Stimulated activated CD8-positive, alpha-beta memory T cell treated with anti-CD3 and anti-CD28 coated beads, Interleukin-7, amount 100 ng/mL, for 4 hours (primary cell): Measurements from ENCODE around the gene CMPK1.
"Not testable (repeated sequence)": the region's sequence is repeated elsewhere in the genome, so short reads cannot be mapped to it uniquely, and the experiment has no call there.

ENCODE experiments used
- DNase-seq, 2 donors: peaks; one replicate each; pipeline ENCODE4 v3.0.0-alpha.2; 2020; ENCODE audit warnings: low read depth in 2 of 2

Gene CMPK1, protein sequence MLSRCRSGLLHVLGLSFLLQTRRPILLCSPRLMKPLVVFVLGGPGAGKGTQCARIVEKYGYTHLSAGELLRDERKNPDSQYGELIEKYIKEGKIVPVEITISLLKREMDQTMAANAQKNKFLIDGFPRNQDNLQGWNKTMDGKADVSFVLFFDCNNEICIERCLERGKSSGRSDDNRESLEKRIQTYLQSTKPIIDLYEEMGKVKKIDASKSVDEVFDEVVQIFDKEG

DNA sequence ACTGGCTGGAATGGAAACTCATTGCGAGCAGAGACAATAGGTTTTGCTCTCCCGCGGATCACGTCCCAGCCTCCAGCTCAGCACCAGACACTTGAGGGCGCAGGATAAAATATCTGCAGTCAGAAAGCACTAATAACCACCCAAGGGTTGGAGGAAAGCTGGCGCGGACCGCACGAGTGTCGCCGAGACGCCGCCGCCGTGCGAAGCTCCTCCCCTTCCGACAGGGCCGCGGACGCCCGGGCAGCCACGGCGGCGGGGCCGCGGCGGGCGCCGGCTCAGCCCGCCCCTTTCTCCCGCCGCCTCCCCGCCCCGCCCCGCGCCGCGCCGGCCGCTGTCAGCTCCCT, at the start of gene CMPK1:
TSS of gene CMPK1 (plus strand) at position 213 of the 344 bp plus-strand sequence. CDS start 156 bp downstream, outside the sequence.
- peak; percentile 65 to 78 for DNase-seq

- not testable (repeated sequence) for DNase-seq
Observed at GRCh38 chr1:47288116-47288515, 45.5 kb upstream of the CMPK1 start.

- DNase-seq: not testable (repeated sequence)
Observed at GRCh38 chr1:47294863-47295262, 38.7 kb upstream of the CMPK1 start.

DNA sequence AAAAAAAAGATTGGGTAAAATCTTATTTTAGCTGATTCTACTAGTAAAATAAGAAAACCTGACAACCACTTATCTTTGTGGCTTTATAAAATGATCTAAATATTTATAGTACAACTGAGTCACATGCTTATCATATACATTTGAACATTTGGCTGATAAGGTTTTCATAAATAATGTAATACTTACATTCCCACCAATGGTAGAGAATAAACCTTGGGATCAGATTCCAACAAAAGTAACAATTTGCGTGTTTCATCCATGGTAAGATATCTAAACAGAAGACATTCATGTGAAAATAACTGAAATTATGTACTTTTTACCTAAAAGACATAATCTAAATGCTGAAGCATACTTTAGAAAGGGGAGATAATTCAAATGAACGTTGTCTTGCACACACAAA, 38.0 kb upstream of the CMPK1 start:
- DNase-seq: no peak

DNA sequence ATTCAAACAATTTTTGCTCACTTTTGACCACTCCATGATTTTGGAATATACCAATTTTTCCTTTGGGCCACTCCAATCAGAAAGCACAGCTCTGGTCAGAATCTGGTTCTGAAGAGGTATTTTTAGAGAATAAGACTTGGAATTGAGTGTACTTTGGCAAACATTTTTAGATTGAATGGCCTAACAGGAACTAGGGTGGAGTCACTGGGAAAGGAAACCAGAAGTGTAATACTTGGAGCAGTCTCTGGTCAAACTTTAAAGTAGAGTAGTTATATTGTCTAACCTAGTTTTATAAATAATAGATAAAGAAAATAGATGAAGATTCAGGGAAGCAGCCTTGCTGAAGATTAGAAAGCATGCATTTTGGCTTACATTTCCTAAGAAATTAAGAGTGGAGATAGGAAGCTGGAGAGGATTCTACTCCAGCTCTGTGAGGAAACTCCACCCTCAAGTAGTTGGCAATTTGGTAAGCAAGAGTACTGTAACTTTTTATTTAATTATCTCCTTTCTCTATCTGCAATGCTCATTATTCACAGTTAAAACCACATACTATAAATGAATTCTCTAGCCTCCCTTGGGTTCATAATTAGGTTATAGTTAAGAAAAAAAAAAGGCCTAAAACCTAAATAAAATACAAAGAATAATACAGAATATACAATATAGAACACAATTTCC, 35.4 kb upstream of the CMPK1 start:
- no peak for DNase-seq

- no peak for DNase-seq
Observed at GRCh38 chr1:47302472-47302871, 31.1 kb upstream of the CMPK1 start.

DNA sequence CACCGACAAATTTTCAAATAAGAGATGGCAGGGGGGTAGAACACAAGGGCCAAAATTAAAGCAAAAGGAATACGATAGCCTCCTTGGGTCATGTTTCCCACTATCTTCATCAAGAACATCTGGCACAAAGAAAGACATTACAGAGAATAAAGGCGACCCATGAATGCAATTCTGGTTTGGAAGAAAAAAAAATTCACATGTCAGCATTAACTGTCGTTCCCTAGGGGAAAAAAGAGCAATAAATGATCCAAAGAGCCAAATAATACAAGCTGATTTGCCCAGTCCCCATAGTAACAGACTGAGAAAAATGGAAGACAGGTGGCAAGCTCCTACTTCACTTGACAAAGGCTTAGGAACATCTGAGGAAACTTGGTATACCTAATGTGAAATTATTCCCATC, 24.2 kb upstream of the CMPK1 start:
- DNase-seq: no peak

GRCh38 chr1:47313915-47314664, 19.5 kb upstream of the CMPK1 start, which contains the start of gene STIL:
Gene STIL, minus strand, starts transcription at chr1:47314147. Its CDS starts 3,828 bp downstream, at chr1:47310319.
- DNase-seq: peak; percentile 96

GRCh38 chr1:47317841-47318240, 15.7 kb upstream of the CMPK1 start:
- DNase-seq: no peak

- not testable (repeated sequence) for DNase-seq
Observed at GRCh38 chr1:47319968-47320367, 13.6 kb upstream of the CMPK1 start.

GRCh38 chr1:47323599-47324031, 10.0 kb upstream of the CMPK1 start:
- DNase-seq: no peak

GRCh38 chr1:47324682-47325081, 8.9 kb upstream of the CMPK1 start:
- no peak for DNase-seq

- no peak for DNase-seq
Observed at GRCh38 chr1:47325528-47325927, 8.1 kb upstream of the CMPK1 start.

GRCh38 chr1:47326271-47326670, 7.3 kb upstream of the CMPK1 start:
- no peak for DNase-seq

GRCh38 chr1:47328992-47329391, 4.6 kb upstream of the CMPK1 start:
- no peak for DNase-seq

DNA sequence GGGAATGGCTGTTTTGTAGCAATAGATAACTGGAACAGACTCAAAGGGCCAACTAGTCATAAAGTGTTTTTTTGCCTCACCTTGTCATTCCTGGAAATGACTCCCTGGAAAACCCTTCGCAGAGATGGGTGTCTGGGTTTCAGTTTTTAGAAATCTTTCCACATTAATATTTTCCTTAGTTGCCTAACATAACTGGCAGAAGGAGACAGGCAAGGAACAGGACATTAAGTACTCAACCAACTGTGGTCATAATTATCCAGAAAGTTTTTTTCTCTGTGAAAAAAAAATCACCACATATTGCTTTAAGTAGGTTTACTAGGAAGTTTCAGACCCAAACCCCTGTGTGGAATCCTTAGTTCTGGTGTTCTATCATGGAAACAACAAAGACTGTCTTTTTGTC, 3.4 kb upstream of the CMPK1 start:
- DNase-seq: no peak

DNA sequence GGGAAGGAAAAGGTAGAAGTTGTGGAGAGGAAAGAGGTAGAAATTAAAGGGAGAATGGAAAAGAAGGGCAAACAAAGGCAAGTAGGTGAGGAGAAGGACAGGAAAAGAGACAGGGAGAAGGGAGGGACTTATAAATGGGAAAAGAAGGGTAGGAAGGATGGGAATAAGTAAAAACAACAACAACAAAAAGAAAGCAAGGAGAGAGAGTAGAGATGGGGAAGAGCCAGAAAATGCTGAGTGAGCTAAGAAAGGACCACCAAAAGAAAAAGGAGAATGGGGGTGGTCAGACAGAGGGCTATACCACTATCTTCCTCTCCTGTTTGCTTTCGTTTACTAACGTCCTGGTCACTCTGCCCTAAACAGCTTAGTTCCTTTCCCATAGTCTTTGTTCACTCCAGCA, 1.7 kb upstream of the CMPK1 start:
- no peak for DNase-seq

GRCh38 chr1:47332779-47333577, 612 bp upstream of the CMPK1 start:
- DNase-seq: no peak

- peak; percentile 28 to 74 for DNase-seq
Observed at GRCh38 chr1:47333922-47334764, 553 bp downstream of the CMPK1 start.

DNA sequence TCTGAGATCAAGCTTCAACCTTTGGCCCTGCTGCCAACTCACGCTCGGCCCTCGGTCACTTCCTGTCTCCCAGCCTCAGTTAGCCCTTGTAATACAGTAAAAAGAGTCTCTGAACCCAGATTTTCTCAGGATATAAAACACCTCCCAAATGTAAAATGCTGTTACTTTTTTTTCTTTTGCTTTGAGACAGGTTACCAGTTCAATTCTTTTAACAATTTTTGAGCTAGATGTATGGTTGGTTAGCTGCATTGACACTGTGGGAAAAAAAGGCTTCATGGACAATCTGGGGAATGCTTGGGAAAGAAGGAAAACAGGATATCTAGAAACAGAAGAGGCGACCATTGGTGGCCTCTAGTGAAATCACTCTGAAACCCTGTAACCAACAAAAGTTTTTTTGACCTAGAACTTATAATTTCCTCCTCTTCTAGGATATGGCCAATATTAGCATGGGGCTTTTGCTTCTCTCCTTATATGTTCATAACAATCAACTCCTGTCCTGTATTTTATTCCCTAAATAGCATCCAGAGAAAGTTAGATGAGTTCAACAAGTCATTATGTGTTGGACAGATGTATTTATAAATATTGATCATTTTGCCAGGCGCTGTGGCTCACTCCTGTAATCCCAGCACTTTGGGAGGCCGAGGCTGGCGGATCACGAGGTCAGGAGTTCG, 1.3 kb downstream of the CMPK1 start:
- DNase-seq: no peak
